Measurements from ENCODE around the gene SPRR2D.

SPRR2D gene

GRCh38 chr1:153001382-153001781 is 39.5 kb downstream of the SPRR2D start, which contains the start of gene SPRR3:
Gene SPRR3, plus strand, starts transcription at chr1:153001749. Its CDS starts 1,272 bp downstream, at chr1:153003021.
- peak; percentile 71 for DNase-seq

GRCh38 chr1:153000294-153000693 is 40.6 kb downstream of the SPRR2D start:
- no peak for DNase-seq

GRCh38 chr1:152999818-153000217 is 41.1 kb downstream of the SPRR2D start:
- DNase-seq, result no peak

- DNase-seq, result no peak
These were observed 42.4 kb downstream of the SPRR2D start for GRCh38 chr1:152998476-152998875.

GRCh38 chr1:152997901-152998300 is 43.0 kb downstream of the SPRR2D start:
- DNase-seq, result no peak

- DNase-seq, result no peak
These were observed 44.1 kb downstream of the SPRR2D start for GRCh38 chr1:152996633-152997400.

GRCh38 chr1:152995842-152996241 is 45.1 kb downstream of the SPRR2D start:
- DNase-seq, result no peak

GRCh38 chr1:152993186-152993585 is 47.7 kb downstream of the SPRR2D start:
- no peak for DNase-seq

Measured in OCI-M1 (cell line).